HG02763 (cell line): ENCODE data around the gene EID2.
A peak's percentile ranks its signal among the peaks of the same experiment; 100 is the strongest.

ENCODE experiments used
- ATAC-seq: cut with Tn5 transposase; IDR thresholded peaks from one replicate; pipeline ENCODE4 v1.9.1; 2021; ENCODE audit warnings: mild to moderate bottlenecking, moderate library complexity; ENCODE audit not compliant: unreplicated experiment

EID2 gene

GRCh38 chr19:39539518-39540332 is at the start of gene EID2:
Gene EID2, minus strand, starts transcription at chr19:39540161. Its CDS starts 82 bp downstream, at chr19:39540079.
- ATAC-seq = peak; percentile 92

- ATAC-seq = no peak
Observed at GRCh38 chr19:39588066-39588465, 48.1 kb upstream of the EID2 start.

- no peak for ATAC-seq
Observed at GRCh38 chr19:39587496-39587895, 47.5 kb upstream of the EID2 start.

- no peak for ATAC-seq
Observed at GRCh38 chr19:39582891-39583625, 43.1 kb upstream of the EID2 start.

- no peak for ATAC-seq
Observed at GRCh38 chr19:39582442-39582841, 42.5 kb upstream of the EID2 start.

GRCh38 chr19:39568604-39569003 is 28.6 kb upstream of the EID2 start:
- no peak for ATAC-seq

GRCh38 chr19:39566064-39566463 is 26.1 kb upstream of the EID2 start:
- ATAC-seq = no peak

GRCh38 chr19:39563408-39563807 is 23.4 kb upstream of the EID2 start:
- no peak for ATAC-seq

GRCh38 chr19:39558624-39559117 is 18.7 kb upstream of the EID2 start:
- ATAC-seq = no peak

GRCh38 chr19:39557811-39558623 is 18.1 kb upstream of the EID2 start:
- ATAC-seq = no peak

- ATAC-seq = no peak
Observed at GRCh38 chr19:39555883-39556282, 15.9 kb upstream of the EID2 start.

GRCh38 chr19:39554701-39555311 is 14.8 kb upstream of the EID2 start:
- ATAC-seq = no peak

GRCh38 chr19:39553082-39553652 is 13.2 kb upstream of the EID2 start:
- no peak for ATAC-seq

- no peak for ATAC-seq
Observed at GRCh38 chr19:39550197-39550596, 10.2 kb upstream of the EID2 start.

- ATAC-seq = no peak
Observed at GRCh38 chr19:39546599-39546998, 6.6 kb upstream of the EID2 start.

- no peak for ATAC-seq
Observed at GRCh38 chr19:39544911-39545310, 5.0 kb upstream of the EID2 start.

- no peak for ATAC-seq
Observed at GRCh38 chr19:39544226-39544903, 4.4 kb upstream of the EID2 start.

- ATAC-seq = no peak
Observed at GRCh38 chr19:39543477-39543857, 3.5 kb upstream of the EID2 start.

- ATAC-seq = no peak
Observed at GRCh38 chr19:39542206-39542605, 2.2 kb upstream of the EID2 start.

- no peak for ATAC-seq
Observed at GRCh38 chr19:39540333-39540673, 342 bp upstream of the EID2 start.
